Measurements from ENCODE around the gene TRPC4.

TRPC4 gene

DNA sequence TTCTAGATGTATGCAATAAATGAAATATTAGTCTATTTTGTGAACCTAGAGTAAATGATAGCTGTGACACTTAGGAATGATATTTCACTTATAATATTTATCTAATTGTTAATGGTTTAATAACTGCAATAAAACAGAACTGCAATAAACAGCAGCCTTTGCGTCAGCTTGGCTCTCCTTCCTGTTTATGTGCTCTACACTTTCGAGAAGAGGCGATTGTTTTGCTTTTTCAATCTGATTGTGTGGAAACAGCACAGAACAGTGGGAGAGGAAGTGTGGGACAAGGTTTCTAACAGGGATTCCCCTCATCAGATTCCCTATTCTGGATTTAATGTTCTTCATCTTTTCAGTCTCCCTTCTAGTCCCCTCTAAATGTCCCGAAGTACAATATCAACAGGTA, 17.3 kb upstream of the TRPC4 start:
- TF ChIP-seq TCF4 (CRISPR knock-in tag; IDR thresholded peaks at IDR 0.05; ENCODE audit: borderline replicate concordance) (no peak), GLIS3 (CRISPR knock-in tag; IDR thresholded peaks at IDR 0.05) (no peak), PPARA (CRISPR knock-in tag; IDR thresholded peaks at IDR 0.05; ENCODE audit: borderline replicate concordance) (no peak), ZC3H10 (CRISPR knock-in tag; IDR thresholded peaks at IDR 0.05) (no peak), SNAI2 (CRISPR knock-in tag; IDR thresholded peaks at IDR 0.05) (no peak), ZFP30 (CRISPR knock-in tag; IDR thresholded peaks at IDR 0.05) (no peak), ISL1 (CRISPR knock-in tag; IDR thresholded peaks at IDR 0.05) (no peak), TOX (CRISPR knock-in tag; IDR thresholded peaks at IDR 0.05; ENCODE audit: borderline replicate concordance) (no peak), RARB (CRISPR knock-in tag; IDR thresholded peaks at IDR 0.05) (no peak), ZFP3 (CRISPR knock-in tag; IDR thresholded peaks at IDR 0.05) (no peak), CSDC2 (CRISPR knock-in tag; IDR thresholded peaks at IDR 0.05) (no peak), ZNF8 (CRISPR knock-in tag; IDR thresholded peaks at IDR 0.05) (no peak), BACH2 (CRISPR knock-in tag; IDR thresholded peaks at IDR 0.05; ENCODE audit: borderline replicate concordance) (no peak)
- TF ChIP-seq, protein P1, sequence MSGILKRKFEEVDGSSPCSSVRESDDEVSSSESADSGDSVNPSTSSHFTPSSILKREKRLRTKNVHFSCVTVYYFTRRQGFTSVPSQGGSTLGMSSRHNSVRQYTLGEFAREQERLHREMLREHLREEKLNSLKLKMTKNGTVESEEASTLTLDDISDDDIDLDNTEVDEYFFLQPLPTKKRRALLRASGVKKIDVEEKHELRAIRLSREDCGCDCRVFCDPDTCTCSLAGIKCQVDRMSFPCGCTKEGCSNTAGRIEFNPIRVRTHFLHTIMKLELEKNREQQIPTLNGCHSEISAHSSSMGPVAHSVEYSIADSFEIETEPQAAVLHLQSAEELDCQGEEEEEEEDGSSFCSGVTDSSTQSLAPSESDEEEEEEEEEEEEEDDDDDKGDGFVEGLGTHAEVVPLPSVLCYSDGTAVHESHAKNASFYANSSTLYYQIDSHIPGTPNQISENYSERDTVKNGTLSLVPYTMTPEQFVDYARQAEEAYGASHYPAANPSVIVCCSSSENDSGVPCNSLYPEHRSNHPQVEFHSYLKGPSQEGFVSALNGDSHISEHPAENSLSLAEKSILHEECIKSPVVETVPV (CRISPR knock-in tag; IDR thresholded peaks at IDR 0.05), result no peak
- TF ChIP-seq, protein P2, sequence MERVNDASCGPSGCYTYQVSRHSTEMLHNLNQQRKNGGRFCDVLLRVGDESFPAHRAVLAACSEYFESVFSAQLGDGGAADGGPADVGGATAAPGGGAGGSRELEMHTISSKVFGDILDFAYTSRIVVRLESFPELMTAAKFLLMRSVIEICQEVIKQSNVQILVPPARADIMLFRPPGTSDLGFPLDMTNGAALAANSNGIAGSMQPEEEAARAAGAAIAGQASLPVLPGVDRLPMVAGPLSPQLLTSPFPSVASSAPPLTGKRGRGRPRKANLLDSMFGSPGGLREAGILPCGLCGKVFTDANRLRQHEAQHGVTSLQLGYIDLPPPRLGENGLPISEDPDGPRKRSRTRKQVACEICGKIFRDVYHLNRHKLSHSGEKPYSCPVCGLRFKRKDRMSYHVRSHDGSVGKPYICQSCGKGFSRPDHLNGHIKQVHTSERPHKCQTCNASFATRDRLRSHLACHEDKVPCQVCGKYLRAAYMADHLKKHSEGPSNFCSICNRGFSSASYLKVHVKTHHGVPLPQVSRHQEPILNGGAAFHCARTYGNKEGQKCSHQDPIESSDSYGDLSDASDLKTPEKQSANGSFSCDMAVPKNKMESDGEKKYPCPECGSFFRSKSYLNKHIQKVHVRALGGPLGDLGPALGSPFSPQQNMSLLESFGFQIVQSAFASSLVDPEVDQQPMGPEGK (CRISPR knock-in tag; IDR thresholded peaks at IDR 0.05; ENCODE audit: borderline replicate concordance), result no peak
- TF ChIP-seq, protein P3, sequence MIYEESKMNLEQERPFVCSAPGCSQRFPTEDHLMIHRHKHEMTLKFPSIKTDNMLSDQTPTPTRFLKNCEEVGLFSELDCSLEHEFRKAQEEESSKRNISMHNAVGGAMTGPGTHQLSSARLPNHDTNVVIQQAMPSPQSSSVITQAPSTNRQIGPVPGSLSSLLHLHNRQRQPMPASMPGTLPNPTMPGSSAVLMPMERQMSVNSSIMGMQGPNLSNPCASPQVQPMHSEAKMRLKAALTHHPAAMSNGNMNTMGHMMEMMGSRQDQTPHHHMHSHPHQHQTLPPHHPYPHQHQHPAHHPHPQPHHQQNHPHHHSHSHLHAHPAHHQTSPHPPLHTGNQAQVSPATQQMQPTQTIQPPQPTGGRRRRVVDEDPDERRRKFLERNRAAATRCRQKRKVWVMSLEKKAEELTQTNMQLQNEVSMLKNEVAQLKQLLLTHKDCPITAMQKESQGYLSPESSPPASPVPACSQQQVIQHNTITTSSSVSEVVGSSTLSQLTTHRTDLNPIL (CRISPR knock-in tag; IDR thresholded peaks at IDR 0.05; ENCODE audit: low read depth), result no peak
- TF ChIP-seq, protein P4, sequence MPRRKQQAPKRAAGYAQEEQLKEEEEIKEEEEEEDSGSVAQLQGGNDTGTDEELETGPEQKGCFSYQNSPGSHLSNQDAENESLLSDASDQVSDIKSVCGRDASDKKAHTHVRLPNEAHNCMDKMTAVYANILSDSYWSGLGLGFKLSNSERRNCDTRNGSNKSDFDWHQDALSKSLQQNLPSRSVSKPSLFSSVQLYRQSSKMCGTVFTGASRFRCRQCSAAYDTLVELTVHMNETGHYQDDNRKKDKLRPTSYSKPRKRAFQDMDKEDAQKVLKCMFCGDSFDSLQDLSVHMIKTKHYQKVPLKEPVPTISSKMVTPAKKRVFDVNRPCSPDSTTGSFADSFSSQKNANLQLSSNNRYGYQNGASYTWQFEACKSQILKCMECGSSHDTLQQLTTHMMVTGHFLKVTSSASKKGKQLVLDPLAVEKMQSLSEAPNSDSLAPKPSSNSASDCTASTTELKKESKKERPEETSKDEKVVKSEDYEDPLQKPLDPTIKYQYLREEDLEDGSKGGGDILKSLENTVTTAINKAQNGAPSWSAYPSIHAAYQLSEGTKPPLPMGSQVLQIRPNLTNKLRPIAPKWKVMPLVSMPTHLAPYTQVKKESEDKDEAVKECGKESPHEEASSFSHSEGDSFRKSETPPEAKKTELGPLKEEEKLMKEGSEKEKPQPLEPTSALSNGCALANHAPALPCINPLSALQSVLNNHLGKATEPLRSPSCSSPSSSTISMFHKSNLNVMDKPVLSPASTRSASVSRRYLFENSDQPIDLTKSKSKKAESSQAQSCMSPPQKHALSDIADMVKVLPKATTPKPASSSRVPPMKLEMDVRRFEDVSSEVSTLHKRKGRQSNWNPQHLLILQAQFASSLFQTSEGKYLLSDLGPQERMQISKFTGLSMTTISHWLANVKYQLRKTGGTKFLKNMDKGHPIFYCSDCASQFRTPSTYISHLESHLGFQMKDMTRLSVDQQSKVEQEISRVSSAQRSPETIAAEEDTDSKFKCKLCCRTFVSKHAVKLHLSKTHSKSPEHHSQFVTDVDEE (CRISPR knock-in tag; IDR thresholded peaks at IDR 0.05), result no peak

DNA sequence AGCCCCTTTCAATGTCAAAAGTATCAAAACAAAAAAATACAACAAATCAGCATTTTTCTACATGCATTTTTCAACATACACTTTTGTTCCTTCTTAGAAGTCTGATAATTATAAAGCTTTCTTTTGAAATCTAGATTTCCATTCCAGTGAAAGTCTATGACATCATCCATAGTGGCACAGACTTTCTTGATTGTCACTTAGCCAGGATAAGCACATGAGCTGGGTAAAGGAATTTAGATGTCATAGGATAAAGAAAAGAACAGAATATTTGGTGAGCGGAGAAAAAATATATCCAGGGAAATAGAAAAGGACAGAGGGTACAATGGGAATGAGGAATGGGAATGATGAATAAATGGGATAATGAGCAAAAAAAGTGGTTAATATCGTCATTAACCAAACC, 15.1 kb upstream of the TRPC4 start:
- no peak for ATAC-seq
- TF ChIP-seq, protein P1 (CRISPR knock-in tag; IDR thresholded peaks at IDR 0.05), result no peak
- TF ChIP-seq CSDC2 (CRISPR knock-in tag; IDR thresholded peaks at IDR 0.05), result no peak
- no peak for TF ChIP-seq ZC3H10 (CRISPR knock-in tag; IDR thresholded peaks at IDR 0.05)
- TF ChIP-seq PPARA (CRISPR knock-in tag; IDR thresholded peaks at IDR 0.05; ENCODE audit: borderline replicate concordance), result no peak
- no peak for TF ChIP-seq TCF4 (CRISPR knock-in tag; IDR thresholded peaks at IDR 0.05; ENCODE audit: borderline replicate concordance)
- no peak for TF ChIP-seq TOX (CRISPR knock-in tag; IDR thresholded peaks at IDR 0.05; ENCODE audit: borderline replicate concordance)
- TF ChIP-seq SNAI2 (CRISPR knock-in tag; IDR thresholded peaks at IDR 0.05), result no peak
- TF ChIP-seq, protein P5, sequence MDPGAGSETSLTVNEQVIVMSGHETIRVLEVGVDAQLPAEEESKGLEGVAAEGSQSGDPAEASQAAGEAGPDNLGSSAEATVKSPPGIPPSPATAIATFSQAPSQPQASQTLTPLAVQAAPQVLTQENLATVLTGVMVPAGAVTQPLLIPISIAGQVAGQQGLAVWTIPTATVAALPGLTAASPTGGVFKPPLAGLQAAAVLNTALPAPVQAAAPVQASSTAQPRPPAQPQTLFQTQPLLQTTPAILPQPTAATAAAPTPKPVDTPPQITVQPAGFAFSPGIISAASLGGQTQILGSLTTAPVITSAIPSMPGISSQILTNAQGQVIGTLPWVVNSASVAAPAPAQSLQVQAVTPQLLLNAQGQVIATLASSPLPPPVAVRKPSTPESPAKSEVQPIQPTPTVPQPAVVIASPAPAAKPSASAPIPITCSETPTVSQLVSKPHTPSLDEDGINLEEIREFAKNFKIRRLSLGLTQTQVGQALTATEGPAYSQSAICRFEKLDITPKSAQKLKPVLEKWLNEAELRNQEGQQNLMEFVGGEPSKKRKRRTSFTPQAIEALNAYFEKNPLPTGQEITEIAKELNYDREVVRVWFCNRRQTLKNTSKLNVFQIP (CRISPR knock-in tag; IDR thresholded peaks at IDR 0.05; ENCODE audit: borderline replicate concordance, low read depth), result no peak
- TF ChIP-seq ISL1 (CRISPR knock-in tag; IDR thresholded peaks at IDR 0.05), result no peak
- no peak for TF ChIP-seq ZNF70 (CRISPR knock-in tag; IDR thresholded peaks at IDR 0.05)
- TF ChIP-seq ZFP3 (CRISPR knock-in tag; IDR thresholded peaks at IDR 0.05), result no peak
- no peak for TF ChIP-seq ARNTL (CRISPR knock-in tag; IDR thresholded peaks at IDR 0.05; ENCODE audit: borderline replicate concordance, low read depth)
- TF ChIP-seq, protein P2 (CRISPR knock-in tag; IDR thresholded peaks at IDR 0.05; ENCODE audit: borderline replicate concordance), result no peak
- TF ChIP-seq BACH2 (CRISPR knock-in tag; IDR thresholded peaks at IDR 0.05; ENCODE audit: borderline replicate concordance), result no peak
- TF ChIP-seq ZFP30 (CRISPR knock-in tag; IDR thresholded peaks at IDR 0.05), result no peak
- no peak for TF ChIP-seq GLIS3 (CRISPR knock-in tag; IDR thresholded peaks at IDR 0.05)
- TF ChIP-seq ZNF8 (CRISPR knock-in tag; IDR thresholded peaks at IDR 0.05), result no peak
- TF ChIP-seq, protein P3 (CRISPR knock-in tag; IDR thresholded peaks at IDR 0.05; ENCODE audit: low read depth), result no peak
- TF ChIP-seq RARB (CRISPR knock-in tag; IDR thresholded peaks at IDR 0.05), result no peak
- TF ChIP-seq OSR1 (CRISPR knock-in tag; IDR thresholded peaks at IDR 0.05), result no peak

More for the DNA sequence above, 17.3 kb upstream of the TRPC4 start:
- ATAC-seq, result no peak

All from SK-N-SH treated with all-trans-retinoic acid at 6 μM for 48 hours (cell line).